HepG2 (cell line): ENCODE results near the gene ODAD4. TPM values are rescaled to one million over a fixed set of nuclear protein-coding genes. Genes with fewer than 3 reads are reported as not detected.
A peak's percentile ranks its signal among the peaks of the same experiment; 100 is the strongest.

Source experiments
- ATAC-seq: fragments of 200-7000 bp; cut with Tn5 transposase; 3 replicates; pipeline ENCODE4 v1.9.1; 2020; ENCODE audit warnings: mild to moderate bottlenecking, moderate library complexity
- BruUV-seq: library from RNA; stranded (reverse); fragments of 400-500 nt; replicated peaks from 2 replicates; lab custom pipeline; 2021; lab: Mats Ljungman, UMichigan
- CTCF ChIA-PET: fragments of 300-600 bp; formaldehyde crosslinking; extraction: SDS; loops from one replicate; lab custom pipeline; 2021; ENCODE audit warnings: low total read pairs, inconsistent platforms, low intra/inter-chr PET ratio; lab: Yijun Ruan, JAX
- POLR2A ChIA-PET: fragments of 350-600 bp; sonication (Branson Sonifier 250); formaldehyde crosslinking; loops from one replicate; lab custom pipeline; 2020; ENCODE audit warnings: antibody characterized with exemption, inconsistent platforms; lab: Yijun Ruan, JAX
- DNase-seq: peaks from one replicate; pipeline ENCODE4 v3.0.0-alpha.2; 2015; ENCODE audit warnings: low spot score
- FAIRE-seq: peaks from 3 replicates; lab custom pipeline; 2011; peaks lifted over from hg19 to GRCh38; lab: Jason Lieb, UNC
- H2AFZ ChIP-seq: one replicate; pipeline ENCODE4 v1.6.1; 2011; ENCODE audit warnings: low read length, inconsistent platforms
- H3K27ac ChIP-seq: fragments of 300-600 bp; 3 replicates; pipeline ENCODE4 v1.8.0; 2011; ENCODE audit warnings: mixed run types, mild to moderate bottlenecking, mixed read lengths, low read length, inconsistent platforms; ENCODE audit not compliant: insufficient read depth; ENCODE audit errors: extremely low read length
- H3K27me3 ChIP-seq, 2 experiments: fragments of 200-600 bp in 1 of 2; 2 replicates in 1 of 2; 3 replicates in 1 of 2; pipeline versions ENCODE4 v1.6.0 to v1.8.0; 2011; ENCODE audit warnings: low read length in 2 of 2, mild to moderate bottlenecking in 2 of 2, moderate library complexity in 2 of 2, inconsistent platforms in 1 of 2; ENCODE audit not compliant: insufficient read depth in 2 of 2, control insufficient read depth in 1 of 2
- H3K36me3 ChIP-seq, 2 experiments: fragments of 200-600 bp in 1 of 2; replicated peaks in 1 of 2; 2 replicates in 1 of 2; 3 replicates in 1 of 2; pipeline versions ENCODE4 v1.5.1 to v1.8.0; 2011; ENCODE audit warnings: low read length in 2 of 2, inconsistent platforms in 1 of 2; ENCODE audit not compliant: insufficient read depth in 2 of 2, control insufficient read depth in 1 of 2
- H3K4me1 ChIP-seq: 2 replicates; pipeline ENCODE4 v1.5.1; 2012; ENCODE audit warnings: low read length, inconsistent platforms; ENCODE audit not compliant: insufficient read depth
- H3K4me2 ChIP-seq: 2 replicates; pipeline ENCODE4 v1.6.0; 2011; ENCODE audit warnings: low read depth, low read length, inconsistent platforms
- H3K4me3 ChIP-seq, 3 experiments: fragments of 200-600 bp in 1 of 3; sonication (generic), shearing (Covaris generic) in 1 of 3; replicated peaks in 1 of 3; 2 replicates each; pipeline ENCODE4 v1.5.1; 2011 to 2016; ENCODE audit warnings: low read length in 3 of 3, inconsistent platforms in 2 of 3, low read depth in 2 of 3, mild to moderate bottlenecking in 2 of 3, control low read depth in 1 of 3, mixed read lengths in 1 of 3; ENCODE audit not compliant: insufficient read depth in 1 of 3
- H3K79me2 ChIP-seq: one replicate; pipeline ENCODE4 v1.6.1; 2011; ENCODE audit warnings: low read length, inconsistent platforms; ENCODE audit not compliant: insufficient read depth
- H3K9ac ChIP-seq: 2 replicates; pipeline ENCODE4 v1.6.0; 2011; ENCODE audit warnings: mild to moderate bottlenecking, low read depth, low read length, inconsistent platforms; ENCODE audit not compliant: insufficient read depth
- H3K9me3 ChIP-seq: 2 replicates; pipeline ENCODE4 v1.5.1; 2012; ENCODE audit warnings: mild to moderate bottlenecking, low read length
- H4K20me1 ChIP-seq: 2 replicates; pipeline ENCODE4 v1.6.0; 2011; ENCODE audit warnings: inconsistent platforms, mild to moderate bottlenecking, low read length, moderate library complexity; ENCODE audit not compliant: insufficient read depth
- ATF4 ChIP-seq, 2 experiments: fragments of 450-650 bp in 1 of 2; sonication (generic) in 1 of 2; formaldehyde crosslinking; IDR thresholded peaks; 2 replicates each; pipeline versions ENCODE4 v1.5.0 to v1.8.0; 2020 to 2022; ENCODE audit warnings: mild to moderate bottlenecking in 1 of 2, missing genetic modification reagents in 1 of 2
- CEBPB ChIP-seq: IDR thresholded peaks from 2 replicates; pipeline ENCODE4 v1.6.1; 2011; ENCODE audit warnings: low read depth, low read length, improper control_type of control experiment, borderline replicate concordance
- KLF11 ChIP-seq: IDR thresholded peaks from 2 replicates; pipeline ENCODE4 v1.6.1; 2016; ENCODE audit warnings: missing compliant biosample characterization
- NFE2L2 ChIP-seq: fragments of 150-350 bp; IDR thresholded peaks from 2 replicates; pipeline ENCODE4 v1.6.1; 2014; ENCODE audit warnings: low read length
- NKX3-1 ChIP-seq: sonication (generic); formaldehyde crosslinking; IDR thresholded peaks from 2 replicates; pipeline ENCODE4 v1.5.0; 2020; ENCODE audit warnings: missing genetic modification reagents
- RBM22 ChIP-seq: fragments of 200-400 bp; formaldehyde crosslinking; optimal IDR thresholded peaks from 2 replicates; pipeline ENCODE3; 2017; ENCODE audit warnings: mild to moderate bottlenecking, low read length, moderate library complexity
- WGBS: methylation state at CpG from one replicate; pipeline ENCODE4 v1.1.6; 2017; ENCODE audit warnings: low lambda C conversion rate; 5-methylcytosine and 5-hydroxymethylcytosine counted together
- in situ Hi-C: cut with HindIII; loops from 2 replicates; pipeline ENCODE4 v1.10.0; 2017; ENCODE audit warnings: low pct_unique_long_range_greater_than_20kb; ENCODE audit not compliant: extremely low pct_ligation_motif_present
- intact Hi-C: fragments of 100-400 bp; cut with micrococcal nuclease; formaldehyde crosslinking; loops from one replicate; pipeline ENCODE4 v1.10.0; 2022; ENCODE audit not compliant: unreplicated experiment
- polyA plus RNA-seq, 8 experiments: library from polyadenylated mRNA; depleted of rRNA in 3 of 8; stranded (reverse) in 7 of 8; unstranded in 1 of 8; fragments of >200 nt; fragmentation: Illumina TruSeq in 4 of 8; extraction: Trizol in 4 of 8; gene quantifications; 2 replicates each; pipeline versions ENCODE4 v1.2.1 to v1.2.3, GENCODE V29; 2011 to 2016; ENCODE audit warnings: low read depth in 4 of 8, missing spikeins in 1 of 8, mixed read lengths in 1 of 8; ENCODE audit not compliant: insufficient read depth in 1 of 8
- total RNA-seq, 5 experiments: library from RNA; depleted of rRNA; stranded (reverse); fragments of >200 nt; fragmentation: Illumina TruSeq; extraction: Trizol; gene quantifications; 2 replicates each; pipeline ENCODE4 v1.2.3, GENCODE V29; 2016; ENCODE audit warnings: low read depth in 1 of 5

ODAD4 gene
- total and polyA plus RNA-seq, 2 of the 13 experiments (the other 11 are each of a cell fraction or from before 2014, with no cell fraction given), result 0.48 to 0.53 TPM

- WGBS, result 100% methylated on average over 3 of the region's 3 CpGs
- peaks cover 49 to 85% of the 10 kb centered on the region in 2 experiments for H3K36me3 ChIP-seq
- no peak overlapping the region for H3K27ac ChIP-seq
- H3K4me3 ChIP-seq, result no peak overlapping the region
- no peaks in the 10 kb centered on the region for H3K9me3 ChIP-seq
- CTCF ChIA-PET, result no interaction called here
- no peak overlapping the region for H3K9ac ChIP-seq
- BruUV-seq, result no TSS peak
- H3K79me2 ChIP-seq, result no peaks in the 10 kb centered on the region
- FAIRE-seq (no peak), DNase-seq (no peak), ATAC-seq (no peak)
- no peak overlapping the region for H2AFZ ChIP-seq
- no peaks in the 10 kb centered on the region for H3K27me3 ChIP-seq
- peaks cover 36% of the 10 kb centered on the region for H3K4me1 ChIP-seq
- H4K20me1 ChIP-seq, result no peaks in the 10 kb centered on the region; the same call in 1 of the 2 replicates
- POLR2A ChIA-PET, result no interaction called here
- intact Hi-C loops (no loop called here), in situ Hi-C loops (no loop called here)
- no peak overlapping the region for H3K4me2 ChIP-seq
- TF ChIP-seq NKX3-1 (CRISPR knock-in tag) (no peak), CEBPB (peak; percentile 58), ATF4 (CRISPR knock-in tag; IDR thresholded peaks at IDR 0.05) (peak; percentile 40 to 58; a peak in 2 of 4 replicates), KLF11 (CRISPR knock-in tag) (no peak)
- TF ChIP-seq, all 625 proteins: peak for 2
Observed at GRCh38 chr17:41987642-41988041, 57.2 kb downstream of the ODAD4 start.

- Histone ChIP-seq H3K9me3 (no peaks in the 10 kb centered on the region), H3K9ac (no peak overlapping the region), H3K27me3 (no peaks in the 10 kb centered on the region), H4K20me1 (no peaks in the 10 kb centered on the region; the same call in 1 of the 2 replicates), H3K27ac (no peak overlapping the region), H3K36me3 (peaks cover 49 to 85% of the 10 kb centered on the region in 2 experiments), H3K4me3 (no peak overlapping the region)
- no TSS peak for BruUV-seq
- ATAC-seq (no peak), FAIRE-seq (no peak), DNase-seq (no peak)
- CTCF ChIA-PET, result no interaction called here
- in situ Hi-C loops, result no loop called here
- WGBS, result 95% methylated on average over 2 of the region's 2 CpGs
- TF ChIP-seq NFE2L2, result no peak
- TF ChIP-seq RBM22, result peak; percentile 37
- TF ChIP-seq, all 625 proteins: peak for 1
- intact Hi-C loops, result no loop called here
- Histone ChIP-seq H3K79me2 (no peaks in the 10 kb centered on the region), H3K4me1 (peaks cover 36% of the 10 kb centered on the region), H2AFZ (no peak overlapping the region), H3K4me2 (no peak overlapping the region)
- POLR2A ChIA-PET, result interaction anchor here (2.3 to 3.6 kb wide), 3 partner anchors 21 to 32 kb away, joined by 12 to 30 read pairs (median 28); partner anchors contain the start of genes CNP, DNAJC7 and NKIRAS2
Observed at GRCh38 chr17:41988418-41988817, 58.0 kb downstream of the ODAD4 start.
